Measurements from ENCODE around the gene KIDINS220.

The KIDINS220 gene

GRCh38 chr2:8802741-8803140 lies 34.7 kb downstream of the KIDINS220 start:
- DNase-seq: no peak

GRCh38 chr2:8800821-8801220 lies 36.6 kb downstream of the KIDINS220 start:
- DNase-seq: no peak

GRCh38 chr2:8800218-8800617 lies 37.2 kb downstream of the KIDINS220 start:
- no peak for DNase-seq

GRCh38 chr2:8799004-8799403 lies 38.4 kb downstream of the KIDINS220 start:
- no peak for DNase-seq

- DNase-seq: no peak
Observed at GRCh38 chr2:8798393-8798792, 39.0 kb downstream of the KIDINS220 start.

- no peak for DNase-seq
Observed at GRCh38 chr2:8797682-8798081, 39.7 kb downstream of the KIDINS220 start.

GRCh38 chr2:8796878-8797550 lies 40.4 kb downstream of the KIDINS220 start:
- no peak for DNase-seq

- DNase-seq: no peak
Observed at GRCh38 chr2:8796315-8796848, 41.0 kb downstream of the KIDINS220 start.

GRCh38 chr2:8794923-8795825 lies 42.2 kb downstream of the KIDINS220 start:
- no peak for DNase-seq

- DNase-seq: no peak
Observed at GRCh38 chr2:8790739-8791162, 46.7 kb downstream of the KIDINS220 start.

GRCh38 chr2:8786463-8786862 lies 51.0 kb downstream of the KIDINS220 start:
- DNase-seq: no peak

- DNase-seq: no peak
Observed at GRCh38 chr2:8779795-8780671, 57.4 kb downstream of the KIDINS220 start.

GRCh38 chr2:8774371-8774770 lies 63.0 kb downstream of the KIDINS220 start:
- DNase-seq: no peak

GRCh38 chr2:8767324-8767723 lies 70.1 kb downstream of the KIDINS220 start:
- no peak for DNase-seq

GRCh38 chr2:8761529-8762164 lies 75.8 kb downstream of the KIDINS220 start:
- peak; percentile 58 for DNase-seq

- no peak for DNase-seq
Observed at GRCh38 chr2:8756716-8757115, 80.7 kb downstream of the KIDINS220 start.

GRCh38 chr2:8756230-8756629 lies 81.2 kb downstream of the KIDINS220 start:
- no peak for DNase-seq

- no peak for DNase-seq
Observed at GRCh38 chr2:8754106-8754776, 83.2 kb downstream of the KIDINS220 start.

GRCh38 chr2:8753609-8754008 lies 83.8 kb downstream of the KIDINS220 start:
- DNase-seq: no peak

- no peak for DNase-seq
Observed at GRCh38 chr2:8752385-8752784, 85.0 kb downstream of the KIDINS220 start.

GRCh38 chr2:8750221-8750620 lies 87.2 kb downstream of the KIDINS220 start:
- DNase-seq: no peak

GRCh38 chr2:8743261-8743660 lies 94.2 kb downstream of the KIDINS220 start:
- DNase-seq: no peak
